ENCODE results near the gene ARHGAP18.

ARHGAP18 gene, protein sequence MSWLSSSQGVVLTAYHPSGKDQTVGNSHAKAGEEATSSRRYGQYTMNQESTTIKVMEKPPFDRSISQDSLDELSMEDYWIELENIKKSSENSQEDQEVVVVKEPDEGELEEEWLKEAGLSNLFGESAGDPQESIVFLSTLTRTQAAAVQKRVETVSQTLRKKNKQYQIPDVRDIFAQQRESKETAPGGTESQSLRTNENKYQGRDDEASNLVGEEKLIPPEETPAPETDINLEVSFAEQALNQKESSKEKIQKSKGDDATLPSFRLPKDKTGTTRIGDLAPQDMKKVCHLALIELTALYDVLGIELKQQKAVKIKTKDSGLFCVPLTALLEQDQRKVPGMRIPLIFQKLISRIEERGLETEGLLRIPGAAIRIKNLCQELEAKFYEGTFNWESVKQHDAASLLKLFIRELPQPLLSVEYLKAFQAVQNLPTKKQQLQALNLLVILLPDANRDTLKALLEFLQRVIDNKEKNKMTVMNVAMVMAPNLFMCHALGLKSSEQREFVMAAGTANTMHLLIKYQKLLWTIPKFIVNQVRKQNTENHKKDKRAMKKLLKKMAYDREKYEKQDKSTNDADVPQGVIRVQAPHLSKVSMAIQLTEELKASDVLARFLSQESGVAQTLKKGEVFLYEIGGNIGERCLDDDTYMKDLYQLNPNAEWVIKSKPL

DNA sequence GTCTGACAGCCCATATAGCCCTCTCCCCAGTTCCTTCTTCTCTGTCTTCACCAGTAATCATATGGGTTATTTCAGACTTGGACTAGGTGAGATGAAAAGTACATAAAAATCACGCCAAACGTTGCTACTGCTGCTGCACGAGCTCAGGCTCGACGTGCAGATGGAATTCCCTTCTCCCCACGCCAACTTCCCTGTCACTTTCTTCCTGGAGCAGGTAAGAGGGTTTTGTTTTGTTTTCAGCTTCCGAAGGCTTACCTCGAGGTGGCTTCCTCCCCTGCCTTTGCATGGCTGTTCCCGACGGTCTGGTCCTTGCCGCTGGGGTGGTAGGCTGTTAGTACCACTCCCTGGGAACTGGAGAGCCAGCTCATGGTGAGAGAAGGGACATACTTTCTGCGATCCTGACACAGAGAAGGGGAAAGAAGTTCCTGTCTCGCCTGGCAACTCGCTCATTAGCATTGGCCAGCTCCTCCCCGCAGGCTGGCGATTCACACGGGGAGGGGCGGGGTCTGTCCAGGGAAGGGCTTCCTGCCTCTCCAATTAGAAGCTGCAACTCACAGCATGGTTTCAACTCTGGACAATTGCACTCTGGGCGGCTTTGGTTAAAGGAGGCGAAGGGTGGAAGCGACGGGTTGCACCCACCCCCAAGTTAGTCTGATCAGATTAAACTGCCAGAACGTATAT, at the start of gene ARHGAP18:
TSS of gene ARHGAP18 (minus strand) at position 409 of the 681 bp plus-strand sequence. CDS start at position 368, 41 bp downstream.
- DNase-seq = peak; percentile 96

DNA sequence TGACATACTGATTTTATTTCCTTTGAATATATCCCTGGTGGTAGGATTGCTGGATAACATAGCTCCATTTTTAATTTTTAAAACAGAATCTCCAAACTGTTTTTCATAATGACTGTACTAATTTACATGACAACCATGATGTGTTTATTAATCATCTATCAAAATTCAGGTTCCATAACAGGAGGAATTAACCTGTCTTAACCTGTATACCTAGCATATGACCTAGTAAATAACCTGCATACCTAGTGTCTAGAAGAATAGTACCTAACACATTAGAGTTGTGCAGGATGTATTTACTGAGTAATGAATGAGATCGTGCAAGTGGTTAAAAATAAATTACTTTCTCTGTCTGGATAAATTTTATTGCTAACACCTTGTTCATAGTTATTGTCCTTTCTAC, 45.8 kb upstream of the ARHGAP18 start:
- DNase-seq = no peak

DNA sequence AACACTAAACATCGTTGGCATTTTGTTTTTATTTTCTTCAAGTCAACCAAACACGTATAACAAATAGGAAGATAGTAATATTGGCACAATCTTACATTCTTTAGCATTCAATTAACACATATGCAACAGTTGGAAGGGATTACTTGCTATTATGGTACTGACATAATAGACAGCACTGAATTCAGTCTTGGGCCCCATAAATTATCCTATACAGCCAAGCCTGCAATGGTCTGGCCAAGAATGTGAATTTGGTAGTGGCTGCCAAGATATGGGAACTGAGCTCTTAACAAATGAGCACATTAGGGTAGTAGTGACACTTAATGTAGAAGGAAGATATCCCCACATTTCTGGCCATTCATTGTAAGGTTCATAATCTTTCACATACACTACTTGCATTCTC, 44.8 kb upstream of the ARHGAP18 start:
- DNase-seq = peak; percentile 11

DNA sequence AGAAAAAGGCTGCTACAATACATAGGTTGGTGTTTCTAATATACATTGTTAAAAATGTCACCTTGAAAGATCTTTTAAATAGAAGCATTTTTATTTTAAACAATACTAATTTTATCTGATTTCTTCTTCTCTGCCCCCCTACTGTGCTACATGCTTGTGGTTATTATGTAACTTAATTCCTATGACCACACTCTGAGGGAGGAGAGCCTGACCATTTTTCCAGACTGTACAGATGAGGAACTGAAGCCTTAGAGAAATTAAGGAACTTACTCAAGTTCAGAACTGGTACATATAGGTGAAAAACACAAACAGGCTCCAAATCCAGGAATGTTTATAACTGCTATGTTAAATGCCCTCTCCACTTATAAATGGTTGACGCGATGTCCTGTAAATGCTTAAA, 43.4 kb upstream of the ARHGAP18 start:
- peak; percentile 7 for DNase-seq

- DNase-seq = no peak
These were observed 41.4 kb upstream of the ARHGAP18 start for GRCh38 chr6:129751384-129751783.

- DNase-seq = no peak
These were observed 40.4 kb upstream of the ARHGAP18 start for GRCh38 chr6:129750360-129750759.

DNA sequence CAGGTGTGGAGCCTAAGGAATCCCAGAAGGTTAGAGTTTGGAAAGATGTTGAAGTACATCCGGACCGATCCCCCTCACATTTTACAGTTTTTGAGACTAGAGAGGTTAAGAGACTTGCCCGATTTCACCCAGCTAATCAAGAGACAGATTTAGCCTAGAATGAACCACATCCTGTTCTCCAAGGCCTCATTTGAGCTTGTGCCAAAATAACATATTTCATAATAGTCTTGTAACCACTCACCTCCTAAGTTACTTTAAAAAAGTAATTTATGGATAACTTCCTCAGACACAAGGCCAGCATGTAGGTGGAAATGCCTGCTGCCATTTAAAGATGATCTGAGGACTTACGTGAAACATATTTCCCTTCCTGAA, 39.8 kb upstream of the ARHGAP18 start:
- no peak for DNase-seq

- DNase-seq = no peak
These were observed 39.1 kb upstream of the ARHGAP18 start for GRCh38 chr6:129748901-129749748.

DNA sequence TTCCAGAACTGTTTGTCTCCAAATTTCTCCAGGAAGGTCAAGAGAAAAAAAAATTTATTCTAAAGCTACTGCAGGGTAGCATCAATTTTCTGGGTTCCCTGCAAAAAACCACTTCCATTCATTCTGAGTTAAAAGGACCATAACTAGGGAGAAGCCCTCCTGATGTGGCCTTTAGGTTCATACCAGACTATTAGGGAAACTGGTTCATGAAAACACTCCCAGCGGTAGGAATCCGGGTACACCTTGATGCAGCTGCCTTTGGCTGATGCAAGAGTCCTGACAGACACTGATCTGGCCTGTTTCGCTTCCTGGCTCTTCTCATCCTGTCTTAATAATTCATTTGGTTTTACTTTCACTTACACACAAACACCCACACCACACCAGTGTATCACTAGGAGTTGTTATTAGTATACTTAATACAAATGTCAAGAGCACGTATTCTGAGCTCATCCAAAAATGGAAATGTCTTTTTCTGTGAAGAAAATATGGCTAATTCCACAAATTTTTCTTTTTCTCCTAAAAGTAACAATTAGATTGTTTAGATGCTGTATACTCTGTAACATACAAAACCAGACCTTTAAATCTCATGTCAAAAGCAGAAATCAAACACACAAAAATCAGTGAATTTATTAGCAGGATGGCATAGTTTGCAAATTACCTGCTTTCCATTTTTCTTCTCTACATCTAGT, 38.4 kb upstream of the ARHGAP18 start:
- DNase-seq = peak; percentile 30

GRCh38 chr6:129747588-129748112, 37.7 kb upstream of the ARHGAP18 start:
- no peak for DNase-seq

GRCh38 chr6:129744880-129745237, 34.9 kb upstream of the ARHGAP18 start:
- DNase-seq = no peak

DNA sequence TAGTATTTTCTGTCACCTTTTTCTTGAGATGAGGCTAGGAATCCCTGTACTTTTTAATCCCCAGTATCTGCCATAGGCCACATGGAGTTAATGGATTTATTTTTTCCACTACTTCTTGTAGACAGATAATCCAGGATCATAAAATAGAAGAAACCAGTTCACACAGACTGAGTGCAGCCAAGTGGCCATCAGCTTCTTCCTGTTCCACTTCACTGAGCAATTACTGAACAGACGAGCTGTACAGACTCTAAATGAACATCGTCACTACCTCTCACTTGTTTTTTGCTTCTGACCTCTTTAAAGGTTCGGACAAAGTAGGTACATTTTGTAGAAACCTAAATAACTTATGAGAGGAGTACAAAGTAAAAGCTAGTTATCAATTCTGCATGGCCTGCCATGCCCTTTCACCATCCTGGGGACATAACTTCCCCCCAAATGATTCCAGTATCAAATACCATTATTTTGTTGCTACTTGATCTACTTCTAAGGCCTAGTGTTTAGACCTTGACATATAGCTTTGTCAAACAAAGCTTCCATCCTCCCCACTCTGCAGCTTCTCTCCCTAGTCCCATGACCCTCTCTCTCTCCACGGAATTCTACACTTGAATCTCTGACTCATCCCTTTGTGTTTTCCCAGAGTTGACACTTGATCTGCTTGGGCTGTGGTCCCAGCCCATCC, 34.4 kb upstream of the ARHGAP18 start:
- DNase-seq = peak; percentile 29

GRCh38 chr6:129740013-129740412, 30.0 kb upstream of the ARHGAP18 start:
- no peak for DNase-seq

GRCh38 chr6:129736105-129736504, 26.1 kb upstream of the ARHGAP18 start:
- no peak for DNase-seq

- peak; percentile 45 for DNase-seq
These were observed 23.3 kb upstream of the ARHGAP18 start for GRCh38 chr6:129733290-129733689.

- DNase-seq = no peak
These were observed 22.6 kb upstream of the ARHGAP18 start for GRCh38 chr6:129732542-129732941.

GRCh38 chr6:129732034-129732433, 22.1 kb upstream of the ARHGAP18 start:
- no peak for DNase-seq

DNA sequence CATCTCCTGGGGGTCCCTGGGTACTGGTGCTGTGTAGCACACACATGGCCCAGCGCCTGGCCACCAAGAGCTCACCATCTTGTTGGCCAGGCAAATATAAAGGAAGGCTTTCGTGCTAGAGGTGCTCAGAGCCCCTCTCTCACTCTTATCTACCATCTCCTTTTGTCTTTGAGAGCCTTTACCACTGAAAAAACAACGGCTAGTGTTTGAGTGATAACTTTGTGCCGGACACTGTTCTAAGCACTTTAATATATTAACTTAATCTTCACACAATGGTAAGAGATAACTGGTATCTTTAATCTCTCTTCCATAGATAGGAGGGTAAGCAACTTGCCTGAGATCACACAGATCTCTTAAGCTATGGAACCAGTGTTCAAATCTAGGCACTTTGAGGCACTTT, 21.5 kb upstream of the ARHGAP18 start:
- no peak for DNase-seq

GRCh38 chr6:129730477-129731165, 20.6 kb upstream of the ARHGAP18 start:
- peak; percentile 72 for DNase-seq

GRCh38 chr6:129726650-129727049, 16.7 kb upstream of the ARHGAP18 start:
- DNase-seq = no peak

- DNase-seq = no peak
These were observed 15.4 kb upstream of the ARHGAP18 start for GRCh38 chr6:129725341-129725740.
